ENCODE data around the gene RPL6. TPM values are rescaled to one million over a fixed set of nuclear protein-coding genes. Genes with fewer than 3 reads are reported as not detected.
"Not testable (repeated sequence)": the region's sequence is repeated elsewhere in the genome, so short reads cannot be mapped to it uniquely, and the experiment has no call there.

RPL6 gene
- total RNA-seq, 1 experiment from 2014 or later: 2,095 TPM

GRCh38 chr12:112446008-112446725 is 36.8 kb upstream of the RPL6 start:
- no TSS peak for BruUV-seq (replicated peaks)
- no peak for DNase-seq (ENCODE audit: unreplicated experiment)
- intact Hi-C loops (cut with micrococcal nuclease): no loop called here
- Mint-ChIP-seq H3K36me3 (ENCODE audit: insufficient read depth, unreplicated experiment) (peaks cover 59% of the 10 kb centered on the region), H3K9me3 (ENCODE audit: unreplicated experiment) (no peaks in the 10 kb centered on the region), H3K27me3 (ENCODE audit: insufficient read depth, unreplicated experiment) (no peaks in the 10 kb centered on the region), H3K4me1 (ENCODE audit: insufficient read depth, unreplicated experiment) (no peaks in the 10 kb centered on the region), H3K27ac (ENCODE audit: low read depth, unreplicated experiment) (no peak overlapping the region), H3K4me3 (ENCODE audit: unreplicated experiment) (no peak overlapping the region)
- POLR2A ChIA-PET: no interaction called here
- CTCF ChIA-PET: interaction anchor here (0.6 to 0.7 kb wide), 2 partner anchors 19 to 43 kb away, joined by 3 read pairs; no protein-coding TSS in a partner anchor
- TF ChIP-seq, protein P1, sequence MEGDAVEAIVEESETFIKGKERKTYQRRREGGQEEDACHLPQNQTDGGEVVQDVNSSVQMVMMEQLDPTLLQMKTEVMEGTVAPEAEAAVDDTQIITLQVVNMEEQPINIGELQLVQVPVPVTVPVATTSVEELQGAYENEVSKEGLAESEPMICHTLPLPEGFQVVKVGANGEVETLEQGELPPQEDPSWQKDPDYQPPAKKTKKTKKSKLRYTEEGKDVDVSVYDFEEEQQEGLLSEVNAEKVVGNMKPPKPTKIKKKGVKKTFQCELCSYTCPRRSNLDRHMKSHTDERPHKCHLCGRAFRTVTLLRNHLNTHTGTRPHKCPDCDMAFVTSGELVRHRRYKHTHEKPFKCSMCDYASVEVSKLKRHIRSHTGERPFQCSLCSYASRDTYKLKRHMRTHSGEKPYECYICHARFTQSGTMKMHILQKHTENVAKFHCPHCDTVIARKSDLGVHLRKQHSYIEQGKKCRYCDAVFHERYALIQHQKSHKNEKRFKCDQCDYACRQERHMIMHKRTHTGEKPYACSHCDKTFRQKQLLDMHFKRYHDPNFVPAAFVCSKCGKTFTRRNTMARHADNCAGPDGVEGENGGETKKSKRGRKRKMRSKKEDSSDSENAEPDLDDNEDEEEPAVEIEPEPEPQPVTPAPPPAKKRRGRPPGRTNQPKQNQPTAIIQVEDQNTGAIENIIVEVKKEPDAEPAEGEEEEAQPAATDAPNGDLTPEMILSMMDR (IDR thresholded peaks at IDR 0.05; ENCODE audit: unreplicated experiment): no peak

- no peaks in the 10 kb centered on the region for H3K27me3 Mint-ChIP-seq (ENCODE audit: insufficient read depth, unreplicated experiment)
- no peaks in the 10 kb centered on the region for H3K4me1 Mint-ChIP-seq (ENCODE audit: insufficient read depth, unreplicated experiment)
- ChIA-PET POLR2A (no interaction called here), CTCF (interaction anchor here (0.7 kb wide), 1 partner anchor 1256 kb away, joined by 5 read pairs; no protein-coding TSS in a partner anchor)
- BruUV-seq (replicated peaks): no TSS peak
- no peak for DNase-seq (ENCODE audit: unreplicated experiment)
- H3K36me3 Mint-ChIP-seq (ENCODE audit: insufficient read depth, unreplicated experiment): peaks cover 47% of the 10 kb centered on the region
- TF ChIP-seq, protein P1 (IDR thresholded peaks at IDR 0.05; ENCODE audit: unreplicated experiment): no peak
- no peaks in the 10 kb centered on the region for H3K9me3 Mint-ChIP-seq (ENCODE audit: unreplicated experiment)
- H3K27ac Mint-ChIP-seq (ENCODE audit: low read depth, unreplicated experiment): no peak overlapping the region
- H3K4me3 Mint-ChIP-seq (ENCODE audit: unreplicated experiment): no peak overlapping the region
- intact Hi-C loops (cut with micrococcal nuclease): no loop called here
Measured at GRCh38 chr12:112443916-112444315, 34.5 kb upstream of the RPL6 start.

GRCh38 chr12:112440653-112441052 is 31.2 kb upstream of the RPL6 start:
- H3K4me1 Mint-ChIP-seq (ENCODE audit: insufficient read depth, unreplicated experiment); intact Hi-C loops (cut with micrococcal nuclease); H3K9me3 Mint-ChIP-seq (ENCODE audit: unreplicated experiment); DNase-seq (ENCODE audit: unreplicated experiment); BruUV-seq (replicated peaks); H3K27ac Mint-ChIP-seq (ENCODE audit: low read depth, unreplicated experiment); H3K27me3 Mint-ChIP-seq (ENCODE audit: insufficient read depth, unreplicated experiment); H3K4me3 Mint-ChIP-seq (ENCODE audit: unreplicated experiment): not testable (repeated sequence)
- CTCF ChIA-PET: interaction anchor here (0.6 to 0.7 kb wide), 2 partner anchors 52 to 425 kb away, joined by 3 to 4 read pairs; no protein-coding TSS in a partner anchor
- POLR2A ChIA-PET: interaction anchor here (1.9 kb wide), 1 partner anchor 18 kb away, joined by 4 read pairs; no protein-coding TSS in a partner anchor
- peaks cover 14% of the 10 kb centered on the region for H3K36me3 Mint-ChIP-seq (ENCODE audit: insufficient read depth, unreplicated experiment)

DNA sequence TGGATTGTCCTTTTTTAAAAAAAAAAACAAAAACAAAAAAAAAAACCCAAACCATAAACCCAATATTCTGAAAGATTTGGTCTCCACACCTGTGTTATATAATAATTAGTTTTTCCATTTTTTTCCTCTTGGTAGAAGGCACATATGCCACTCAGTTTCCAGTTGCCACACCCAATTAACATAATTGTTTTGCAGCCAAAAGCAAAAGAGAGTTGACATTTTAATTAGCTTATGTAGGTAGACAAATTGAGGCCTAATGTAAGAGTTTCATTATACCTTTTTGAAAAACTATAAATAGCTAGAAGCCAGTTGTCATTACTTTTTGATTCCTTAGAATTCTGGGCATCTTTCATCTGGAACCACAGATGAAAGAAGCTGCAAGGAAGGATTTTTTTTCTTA is 30.4 kb upstream of the RPL6 start:
- intact Hi-C loops (cut with micrococcal nuclease): no loop called here
- Mint-ChIP-seq H3K27me3 (ENCODE audit: insufficient read depth, unreplicated experiment) (no peaks in the 10 kb centered on the region), H3K9me3 (ENCODE audit: unreplicated experiment) (no peaks in the 10 kb centered on the region), H3K4me1 (ENCODE audit: insufficient read depth, unreplicated experiment) (no peaks in the 10 kb centered on the region), H3K36me3 (ENCODE audit: insufficient read depth, unreplicated experiment) (peaks cover 10% of the 10 kb centered on the region), H3K27ac (ENCODE audit: low read depth, unreplicated experiment) (no peak overlapping the region), H3K4me3 (ENCODE audit: unreplicated experiment) (no peak overlapping the region)
- POLR2A ChIA-PET: interaction anchor here (1.9 kb wide), 1 partner anchor 17 kb away, joined by 4 read pairs; no protein-coding TSS in a partner anchor
- CTCF ChIA-PET: interaction anchor here (0.7 kb wide), 1 partner anchor 500 kb away, joined by 3 read pairs; no protein-coding TSS in a partner anchor
- no TSS peak for BruUV-seq (replicated peaks)
- TF ChIP-seq, protein P1 (IDR thresholded peaks at IDR 0.05; ENCODE audit: unreplicated experiment): no peak
- DNase-seq (ENCODE audit: unreplicated experiment): no peak

DNA sequence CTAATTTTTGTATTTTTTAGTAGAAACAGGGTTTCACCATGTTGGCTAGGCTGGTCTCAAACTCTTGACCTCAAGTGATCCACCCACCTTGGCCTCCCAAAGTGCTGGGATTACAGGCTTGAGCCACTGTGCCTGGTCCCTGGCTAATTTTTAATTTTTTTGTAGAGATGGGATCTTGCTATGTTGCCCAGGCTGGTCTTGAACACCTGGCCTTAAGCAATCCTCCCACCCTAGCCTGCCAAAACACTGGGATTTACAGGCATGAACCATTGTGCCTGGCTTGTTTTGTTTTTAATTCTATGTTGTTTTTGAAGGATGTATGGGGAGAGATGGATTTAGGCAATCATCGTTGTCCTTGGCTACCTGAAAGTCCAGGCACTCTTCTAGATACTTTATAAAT is 29.2 kb upstream of the RPL6 start:
- DNase-seq (ENCODE audit: unreplicated experiment); H3K9me3 Mint-ChIP-seq (ENCODE audit: unreplicated experiment); POLR2A ChIA-PET; H3K4me3 Mint-ChIP-seq (ENCODE audit: unreplicated experiment); H3K27ac Mint-ChIP-seq (ENCODE audit: low read depth, unreplicated experiment); BruUV-seq (replicated peaks); H3K27me3 Mint-ChIP-seq (ENCODE audit: insufficient read depth, unreplicated experiment); H3K4me1 Mint-ChIP-seq (ENCODE audit: insufficient read depth, unreplicated experiment); intact Hi-C loops (cut with micrococcal nuclease); H3K36me3 Mint-ChIP-seq (ENCODE audit: insufficient read depth, unreplicated experiment): not testable (repeated sequence)
- CTCF ChIA-PET: interaction anchor here (0.6 kb wide), 1 partner anchor 234 kb away, joined by 5 read pairs; no protein-coding TSS in a partner anchor

Measured in MCF 10A (cell line).